Activated naive CD8-positive, alpha-beta T cell treated with anti-CD3 and anti-CD28 coated beads, Interleukin-2, amount 10 ng/mL, durations not matched to agents 7 days and 5 days (primary cell): ENCODE results near the gene NUP50. TPM values are rescaled to one million over a fixed set of nuclear protein-coding genes. Genes with fewer than 3 reads are reported as not detected.

Source experiments
- ATAC-seq: fragments of 150-1000 bp; cut with Tn5 transposase; one replicate; pipeline ENCODE4 v1.10.0; 2021; ENCODE audit warnings: low read depth, moderate library complexity
- POLR2A ChIA-PET: fragments of 350-600 bp; sonication (Branson Sonifier 250); formaldehyde crosslinking; loops from one replicate; lab custom pipeline; 2021; ENCODE audit warnings: antibody characterized with exemption; lab: Charles Lee
- DNase-seq: peaks from one replicate; pipeline ENCODE4 v3.0.0; 2021
- H3K27ac Mint-ChIP-seq: one replicate; pipeline ENCODE4 v1.8.0; 2022; ENCODE audit warnings: mild to moderate bottlenecking, mixed read lengths
- H3K27me3 Mint-ChIP-seq: one replicate; pipeline ENCODE4 v1.8.0; 2022; ENCODE audit warnings: mild to moderate bottlenecking, moderate library complexity, mixed read lengths
- H3K36me3 Mint-ChIP-seq: one replicate; pipeline ENCODE4 v1.8.0; 2021; ENCODE audit warnings: mild to moderate bottlenecking, mixed read lengths
- H3K4me1 Mint-ChIP-seq: one replicate; pipeline ENCODE4 v1.8.0; 2021; ENCODE audit warnings: mixed read lengths
- H3K4me3 Mint-ChIP-seq: one replicate; pipeline ENCODE4 v1.8.0; 2022; ENCODE audit warnings: mild to moderate bottlenecking, moderate library complexity, mixed read lengths
- H3K9me3 Mint-ChIP-seq: one replicate; pipeline ENCODE4 v1.8.0; 2021; ENCODE audit warnings: mixed read lengths
- microRNA-seq: library from miRNA; unstranded; fragments of <30 nt; microRNA quantifications from one replicate; pipeline ENCODE4 v1.2.0, GENCODE V29; 2022
- total RNA-seq, 2 experiments: library from RNA; stranded (reverse); gene quantifications; one replicate each; pipeline ENCODE4 v1.2.3, GENCODE V29; 2021

The NUP50 gene
- total RNA-seq, 2 experiments from 2014 or later: 150 to 152 TPM

GRCh38 chr22:45237065-45237990 lies 73.6 kb downstream of the NUP50 start:
- Mint-ChIP-seq H3K36me3 (no peaks in the 10 kb centered on the region), H3K4me3 (no peak overlapping the region), H3K27me3 (peaks cover 3% of the 10 kb centered on the region), H3K4me1 (peaks cover 35% of the 10 kb centered on the region), H3K9me3 (no peaks in the 10 kb centered on the region), H3K27ac (no peak overlapping the region)
- POLR2A ChIA-PET: no interaction called here
- DNase-seq (no peak), ATAC-seq (no peak)

Small RNA genes within 50 kb of the gene (microRNA-seq; reads per million reads assigned to microRNA genes)
- 4.9 reads per million for gene MIR1249

Other genes starting within 250 kb of the NUP50 start
- gene PHF21B, start 153.9 kb upstream of the NUP50 start, total RNA-seq: not detected
- gene KIAA0930, start 77.0 kb downstream of the NUP50 start, total RNA-seq: 10 to 100 TPM; 38.0 to 41.9 TPM
- gene UPK3A, start 121.0 kb downstream of the NUP50 start, total RNA-seq: not detected
- 10 to 100 TPM; 71.9 to 77.0 TPM for gene FAM118A, start 146.0 kb downstream of the NUP50 start, total RNA-seq
- gene SMC1B, start 249.7 kb downstream of the NUP50 start, total RNA-seq: 1 to 10 TPM; 2.4 to 2.5 TPM
- gene RIBC2, start 249.8 kb downstream of the NUP50 start, total RNA-seq: 10 to 100 TPM; 11.2 to 12.1 TPM